Adrenal gland (tissue), 5 donors: ENCODE measurements around the gene FHIT.

Experiments
- POLR2A ChIP-seq, 2 donors: fragments of 450-650 bp; IDR thresholded peaks; one replicate each; pipeline ENCODE4 v1.6.1; 2017; ENCODE audit warnings: antibody characterized with exemption in 2 of 2, mild to moderate bottlenecking in 2 of 2, moderate library complexity in 1 of 2
- TF ChIP-seq, protein P1 (sequence below), 6 experiments: fragments of 450-650 bp in 4 of 6; fragments of 200-600 bp in 2 of 6; sonication (generic) in 1 of 6; IDR thresholded peaks; 1 replicate in 5 of 6; 2 replicates in 1 of 6; pipeline versions ENCODE4 v1.5.1 to v1.8.0; 2016 to 2021; ENCODE audit warnings: antibody characterized with exemption in 6 of 6, mild to moderate bottlenecking in 2 of 6, moderate library complexity in 1 of 6
- donor health status: DM: no; HTN: no; CAD: no.

DNA sequence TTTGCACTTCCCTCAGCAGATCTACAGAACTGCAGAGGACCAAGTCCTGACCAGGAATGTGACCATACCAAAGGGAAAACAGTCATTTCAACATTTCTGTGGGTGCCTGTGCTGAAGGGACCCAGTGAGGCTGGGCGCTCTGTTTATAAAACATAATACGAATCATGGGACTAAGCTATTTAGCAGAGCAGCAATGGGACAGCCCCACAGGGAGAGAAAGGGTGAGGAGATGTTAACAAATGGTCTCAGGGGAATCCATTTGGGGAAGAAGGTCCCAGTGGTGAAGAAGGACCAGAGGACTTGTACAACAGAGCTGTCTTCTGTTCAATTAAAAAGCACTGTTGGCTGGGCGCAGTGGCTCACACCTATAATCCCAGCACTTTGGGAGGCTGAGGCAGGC, 1025.4 kb downstream of the FHIT start:
- TF ChIP-seq, protein P1, sequence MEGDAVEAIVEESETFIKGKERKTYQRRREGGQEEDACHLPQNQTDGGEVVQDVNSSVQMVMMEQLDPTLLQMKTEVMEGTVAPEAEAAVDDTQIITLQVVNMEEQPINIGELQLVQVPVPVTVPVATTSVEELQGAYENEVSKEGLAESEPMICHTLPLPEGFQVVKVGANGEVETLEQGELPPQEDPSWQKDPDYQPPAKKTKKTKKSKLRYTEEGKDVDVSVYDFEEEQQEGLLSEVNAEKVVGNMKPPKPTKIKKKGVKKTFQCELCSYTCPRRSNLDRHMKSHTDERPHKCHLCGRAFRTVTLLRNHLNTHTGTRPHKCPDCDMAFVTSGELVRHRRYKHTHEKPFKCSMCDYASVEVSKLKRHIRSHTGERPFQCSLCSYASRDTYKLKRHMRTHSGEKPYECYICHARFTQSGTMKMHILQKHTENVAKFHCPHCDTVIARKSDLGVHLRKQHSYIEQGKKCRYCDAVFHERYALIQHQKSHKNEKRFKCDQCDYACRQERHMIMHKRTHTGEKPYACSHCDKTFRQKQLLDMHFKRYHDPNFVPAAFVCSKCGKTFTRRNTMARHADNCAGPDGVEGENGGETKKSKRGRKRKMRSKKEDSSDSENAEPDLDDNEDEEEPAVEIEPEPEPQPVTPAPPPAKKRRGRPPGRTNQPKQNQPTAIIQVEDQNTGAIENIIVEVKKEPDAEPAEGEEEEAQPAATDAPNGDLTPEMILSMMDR (IDR thresholded peaks at IDR 0.05): no peak
- no peak for TF ChIP-seq POLR2A (IDR thresholded peaks at IDR 0.05)
